Keratinocyte (primary cell): ENCODE measurements around the gene MOV10L1. TPM values are rescaled to one million over a fixed set of nuclear protein-coding genes. Genes with fewer than 3 reads are reported as not detected.
A peak's percentile ranks its signal among the peaks of the same experiment; 100 is the strongest.

Experiments
- DNase-seq: peaks from one replicate; pipeline ENCODE4 v3.0.0-alpha.2; 2011; ENCODE audit warnings: low read depth, missing footprints, low spot score
- FAIRE-seq: peaks from 2 replicates; lab custom pipeline; 2011; peaks lifted over from hg19 to GRCh38; lab: Jason Lieb, UNC
- H2AFZ ChIP-seq: 2 replicates; pipeline ENCODE4 v1.6.0; 2012; ENCODE audit warnings: low read length, control low read depth, inconsistent platforms; ENCODE audit not compliant: control insufficient read depth
- H3K27ac ChIP-seq: 2 replicates; pipeline ENCODE4 v1.5.1; 2011; ENCODE audit warnings: low read length; ENCODE audit not compliant: control insufficient read depth, insufficient read depth
- H3K27me3 ChIP-seq: 3 replicates; pipeline ENCODE4 v1.6.0; 2011; ENCODE audit warnings: low read length; ENCODE audit not compliant: control insufficient read depth, insufficient read depth; ENCODE audit errors: extremely low read depth
- H3K36me3 ChIP-seq, 2 experiments: 2 replicates in 1 of 2; 3 replicates in 1 of 2; pipeline ENCODE4 v1.5.1; 2011; ENCODE audit warnings: low read length in 2 of 2, mild to moderate bottlenecking in 1 of 2; ENCODE audit not compliant: control insufficient read depth in 2 of 2, insufficient read depth in 2 of 2; ENCODE audit errors: extremely low read depth in 1 of 2
- H3K4me1 ChIP-seq: 3 replicates; pipeline ENCODE4 v1.5.1; 2011; ENCODE audit warnings: low read length; ENCODE audit not compliant: control insufficient read depth, insufficient read depth; ENCODE audit errors: extremely low read depth
- H3K4me2 ChIP-seq: 3 replicates; pipeline ENCODE4 v1.6.0; 2011; ENCODE audit warnings: low read depth, low read length; ENCODE audit not compliant: control insufficient read depth, insufficient read depth; ENCODE audit errors: extremely low read depth
- H3K4me3 ChIP-seq, 3 experiments: fragments of 200-600 bp in 1 of 3; sonication (generic) in 1 of 3; 2 replicates in 2 of 3; 3 replicates in 1 of 3; pipeline ENCODE4 v1.5.1; 2011 to 2016; ENCODE audit warnings: low read length in 3 of 3, mild to moderate bottlenecking in 3 of 3, control low read depth in 2 of 3, inconsistent platforms in 1 of 3, low read depth in 1 of 3, mixed read lengths in 1 of 3, mixed run types in 1 of 3, moderate library complexity in 1 of 3; ENCODE audit not compliant: control insufficient read depth in 2 of 3, insufficient read depth in 2 of 3; ENCODE audit errors: extremely low read depth in 1 of 3
- H3K79me2 ChIP-seq: 2 replicates; pipeline ENCODE4 v1.6.0; 2012; ENCODE audit warnings: low read length; ENCODE audit not compliant: control insufficient read depth, insufficient read depth
- H3K9ac ChIP-seq: 3 replicates; pipeline ENCODE4 v1.6.0; 2011; ENCODE audit warnings: low read length; ENCODE audit not compliant: control insufficient read depth, insufficient read depth; ENCODE audit errors: extremely low read depth
- H3K9me1 ChIP-seq: 3 replicates; pipeline ENCODE4 v1.6.0; 2011; ENCODE audit warnings: low read length; ENCODE audit not compliant: control insufficient read depth, insufficient read depth; ENCODE audit errors: extremely low read depth
- H3K9me3 ChIP-seq: 2 replicates; pipeline ENCODE4 v1.5.1; 2012; ENCODE audit warnings: low read depth, low read length; ENCODE audit not compliant: control insufficient read depth
- H4K20me1 ChIP-seq: 3 replicates; pipeline ENCODE4 v1.6.0; 2011; ENCODE audit warnings: low read length; ENCODE audit not compliant: control insufficient read depth, insufficient read depth; ENCODE audit errors: extremely low read depth
- EZH2 ChIP-seq: IDR thresholded peaks from one replicate; pipeline ENCODE4 v1.6.1; 2012; ENCODE audit warnings: inconsistent platforms, mild to moderate bottlenecking, low read length, moderate library complexity
- dilution Hi-C: fragments of 300-500 bp; cut with MboI; formaldehyde crosslinking; loops from one replicate; pipeline ENCODE4 v1.7.0; 2020; ENCODE audit warnings: low sequenced_read_pairs; ENCODE audit not compliant: extremely low pct_ligation_motif_present
- polyA plus RNA-seq, 5 experiments: library from polyadenylated mRNA; depleted of rRNA in 3 of 5; stranded (reverse) in 3 of 5; stranded (forward) in 1 of 5; unstranded in 1 of 5; fragments of >200 nt; gene quantifications; 1 replicate in 1 of 5; 2 replicates in 3 of 5; 3 replicates in 1 of 5; pipeline versions ENCODE4 v1.2.1 to v1.2.3, GENCODE V29; 2011 to 2012; ENCODE audit warnings: missing spikeins in 2 of 5, low read depth in 1 of 5, low replicate concordance in 1 of 5
- TF ChIP-seq, protein P1 (sequence below), 3 experiments: IDR thresholded peaks in 1 of 3; conservative IDR thresholded peaks in 1 of 3; optimal IDR thresholded peaks in 1 of 3; 2 replicates in 2 of 3; 3 replicates in 1 of 3; pipeline versions ENCODE3 to v1.5.1; 2011; ENCODE audit warnings: low read length in 3 of 3, mild to moderate bottlenecking in 3 of 3, moderate library complexity in 2 of 3, control low read depth in 1 of 3, inconsistent platforms in 1 of 3; ENCODE audit not compliant: insufficient read depth in 2 of 3; ENCODE audit errors: extremely low read depth in 1 of 3

MOV10L1 gene
- polyA plus RNA-seq, 1 donor (not counting 4 experiments of a cell fraction or from before 2014, with no cell fraction given), result not detected

- no peak overlapping the region for H3K4me2 ChIP-seq
- dilution Hi-C loops, result no loop called here
- H3K4me3 ChIP-seq, result no peak overlapping the region
- H3K9me1 ChIP-seq, result peaks cover 2% of the 10 kb centered on the region
- TF ChIP-seq, protein P1, sequence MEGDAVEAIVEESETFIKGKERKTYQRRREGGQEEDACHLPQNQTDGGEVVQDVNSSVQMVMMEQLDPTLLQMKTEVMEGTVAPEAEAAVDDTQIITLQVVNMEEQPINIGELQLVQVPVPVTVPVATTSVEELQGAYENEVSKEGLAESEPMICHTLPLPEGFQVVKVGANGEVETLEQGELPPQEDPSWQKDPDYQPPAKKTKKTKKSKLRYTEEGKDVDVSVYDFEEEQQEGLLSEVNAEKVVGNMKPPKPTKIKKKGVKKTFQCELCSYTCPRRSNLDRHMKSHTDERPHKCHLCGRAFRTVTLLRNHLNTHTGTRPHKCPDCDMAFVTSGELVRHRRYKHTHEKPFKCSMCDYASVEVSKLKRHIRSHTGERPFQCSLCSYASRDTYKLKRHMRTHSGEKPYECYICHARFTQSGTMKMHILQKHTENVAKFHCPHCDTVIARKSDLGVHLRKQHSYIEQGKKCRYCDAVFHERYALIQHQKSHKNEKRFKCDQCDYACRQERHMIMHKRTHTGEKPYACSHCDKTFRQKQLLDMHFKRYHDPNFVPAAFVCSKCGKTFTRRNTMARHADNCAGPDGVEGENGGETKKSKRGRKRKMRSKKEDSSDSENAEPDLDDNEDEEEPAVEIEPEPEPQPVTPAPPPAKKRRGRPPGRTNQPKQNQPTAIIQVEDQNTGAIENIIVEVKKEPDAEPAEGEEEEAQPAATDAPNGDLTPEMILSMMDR (optimal IDR thresholded peaks at IDR 0.05 in 1 of 3, IDR thresholded peaks at IDR 0.05 in 1 of 3, conservative IDR thresholded peaks at IDR 0.05 in 1 of 3; ENCODE audit: extremely low read depth in 1 of 3, insufficient read depth in 2 of 3, low read length in 3 of 3), result no peak
- TF ChIP-seq EZH2, result no peak
- H3K27ac ChIP-seq, result no peak overlapping the region
- H3K9ac ChIP-seq, result no peak overlapping the region
- H3K4me1 ChIP-seq, result peaks cover 6% of the 10 kb centered on the region
- peaks cover 10% of the 10 kb centered on the region for H4K20me1 ChIP-seq
- H3K9me3 ChIP-seq, result no peaks in the 10 kb centered on the region
- H3K27me3 ChIP-seq, result no peaks in the 10 kb centered on the region
- FAIRE-seq (no peak), DNase-seq (no peak)
- peaks cover 32% of the 10 kb centered on the region for H3K79me2 ChIP-seq
- peaks cover 26 to 36% of the 10 kb centered on the region in 2 experiments for H3K36me3 ChIP-seq
- H2AFZ ChIP-seq, result no peak overlapping the region
Observed at GRCh38 chr22:50210378-50211139, 120.8 kb downstream of the MOV10L1 start.

DNA sequence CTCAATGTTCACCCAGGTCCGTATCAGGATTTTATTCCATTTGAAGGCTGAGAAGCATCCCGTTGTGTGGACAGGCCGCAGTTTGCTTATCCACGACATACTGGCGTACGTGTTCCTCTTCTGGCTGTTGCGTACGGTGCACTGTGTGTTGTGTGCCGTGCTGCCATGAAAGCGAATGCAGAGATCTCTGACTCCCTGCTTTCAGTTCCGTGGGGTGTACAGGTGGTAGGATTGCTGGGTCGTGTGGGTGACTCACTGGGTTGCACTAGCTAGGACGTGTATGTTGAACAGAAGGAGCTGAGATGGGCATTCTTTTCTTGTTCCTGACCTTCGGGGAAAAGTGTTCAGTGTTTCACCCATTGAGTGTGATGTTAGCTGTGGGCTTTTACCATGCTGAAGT is 121.3 kb downstream of the MOV10L1 start:
- H3K36me3 ChIP-seq, result peaks cover 25 to 37% of the 10 kb centered on the region in 2 experiments
- no peak for DNase-seq

More for the DNA sequence above, 121.3 kb downstream of the MOV10L1 start:
- peak; percentile 65 for FAIRE-seq
- Histone ChIP-seq H3K9me1 (peaks cover 2% of the 10 kb centered on the region), H3K9me3 (no peaks in the 10 kb centered on the region), H3K79me2 (peaks cover 30% of the 10 kb centered on the region), H3K27ac (no peak overlapping the region), H3K9ac (no peak overlapping the region), H3K27me3 (no peaks in the 10 kb centered on the region), H3K4me2 (no peak overlapping the region), H3K4me3 (no peak overlapping the region), H2AFZ (no peak overlapping the region), H3K4me1 (peaks cover 6% of the 10 kb centered on the region), H4K20me1 (peaks cover 10% of the 10 kb centered on the region)
- dilution Hi-C loops, result no loop called here
- no peak for TF ChIP-seq EZH2
- TF ChIP-seq, protein P1 (optimal IDR thresholded peaks at IDR 0.05 in 1 of 3, IDR thresholded peaks at IDR 0.05 in 1 of 3, conservative IDR thresholded peaks at IDR 0.05 in 1 of 3; ENCODE audit: extremely low read depth in 1 of 3, insufficient read depth in 2 of 3, low read length in 3 of 3), result no peak

Other genes with a start within 250 kb of the MOV10L1 start
- 4.9 to 8.0 TPM (median 7.1 TPM) in 3 replicates for gene ZBED4, start 236.2 kb upstream of the MOV10L1 start, polyA plus RNA-seq
- gene ALG12, start 171.6 kb upstream of the MOV10L1 start, polyA plus RNA-seq, result 6.3 to 9.0 TPM (median 7.1 TPM) in 3 replicates
- 26.0 to 51.4 TPM (median 33.5 TPM) in 3 replicates for gene CRELD2, start 171.4 kb upstream of the MOV10L1 start, polyA plus RNA-seq
- gene PIM3, start 129.2 kb upstream of the MOV10L1 start, polyA plus RNA-seq, result 3.4 to 6.5 TPM (median 4.8 TPM) in 3 replicates
- gene IL17REL, start 77.2 kb upstream of the MOV10L1 start, polyA plus RNA-seq, result not detected in 3 replicates
- gene TTLL8, start 31.7 kb upstream of the MOV10L1 start, polyA plus RNA-seq, result not detected in 3 replicates
- gene MLC1, start 4.6 kb upstream of the MOV10L1 start, polyA plus RNA-seq, result not detected in 3 replicates
- gene PANX2, start 80.7 kb downstream of the MOV10L1 start, polyA plus RNA-seq, result 0.22 to 0.68 TPM (median 0.32 TPM) in 3 replicates
- gene TRABD, start 95.9 kb downstream of the MOV10L1 start, polyA plus RNA-seq, result 22.7 to 38.0 TPM (median 31.7 TPM) in 3 replicates
- gene SELENOO, start 111.0 kb downstream of the MOV10L1 start, polyA plus RNA-seq, result 14.4 to 32.1 TPM (median 22.0 TPM) in 3 replicates
- gene TUBGCP6, start 155.0 kb downstream of the MOV10L1 start, polyA plus RNA-seq, result 10.1 to 19.0 TPM (median 11.6 TPM) in 3 replicates
- 4.7 to 12.4 TPM (median 8.2 TPM) in 3 replicates for gene HDAC10, start 161.3 kb downstream of the MOV10L1 start, polyA plus RNA-seq
- gene MAPK12, start 171.7 kb downstream of the MOV10L1 start, polyA plus RNA-seq, result 10.1 to 17.9 TPM (median 11.1 TPM) in 3 replicates
- gene MAPK11, start 180.4 kb downstream of the MOV10L1 start, polyA plus RNA-seq, result 3.4 to 12.6 TPM (median 4.6 TPM) in 3 replicates
- 44.3 to 90.3 TPM (median 66.2 TPM) in 3 replicates for gene PLXNB2, start 217.6 kb downstream of the MOV10L1 start, polyA plus RNA-seq
- 0.94 to 3.1 TPM (median 1.4 TPM) in 3 replicates for gene DENND6B, start 237.0 kb downstream of the MOV10L1 start, polyA plus RNA-seq